Esophagus squamous epithelium (tissue), 5 donors: ENCODE measurements around the gene DLG2. TPM values are rescaled to one million over a fixed set of nuclear protein-coding genes. Genes with fewer than 3 reads are reported as not detected.

ENCODE experiments used
- DNase-seq: peaks from one replicate; lab custom pipeline; 2025; lab: John Stamatoyannopoulos, UW
- H3K27ac ChIP-seq, 4 donors: fragments of 200-600 bp; sonication (generic); one replicate each; pipeline ENCODE4 v1.5.1; 2016 to 2019; ENCODE audit warnings: mild to moderate bottlenecking in 1 of 4
- H3K27me3 ChIP-seq, 4 donors: fragments of 200-600 bp; sonication (generic); 1 replicate in 3 of 4; 2 replicates in 1 of 4; pipeline versions ENCODE4 v1.5.1 to v1.6.0; 2017 to 2021; ENCODE audit warnings: antibody characterized with exemption in 1 of 4
- H3K36me3 ChIP-seq, 3 donors: fragments of 200-600 bp; sonication (generic); one replicate each; pipeline ENCODE4 v1.5.1; 2016 to 2019
- H3K4me1 ChIP-seq, 3 donors: fragments of 200-600 bp; sonication (generic); one replicate each; pipeline ENCODE4 v1.5.1; 2017 to 2019
- H3K4me3 ChIP-seq, 4 donors: fragments of 200-600 bp; sonication (generic); 1 replicate in 3 of 4; 2 replicates in 1 of 4; pipeline ENCODE4 v1.5.1; 2016 to 2019; ENCODE audit warnings: mild to moderate bottlenecking in 2 of 4, moderate library complexity in 1 of 4
- H3K9me3 ChIP-seq, 3 donors: fragments of 200-600 bp; sonication (generic); one replicate each; pipeline ENCODE4 v1.5.1; 2016 to 2019
- POLR2A ChIP-seq, 4 donors: fragments of 450-650 bp; IDR thresholded peaks; one replicate each; pipeline ENCODE4 v1.6.1; 2017; ENCODE audit warnings: antibody characterized with exemption in 4 of 4, mild to moderate bottlenecking in 4 of 4, moderate library complexity in 3 of 4
- WGBS, 2 donors: methylation state at CpG; one replicate each; pipeline ENCODE4 v1.1.5; 2018; 5-methylcytosine and 5-hydroxymethylcytosine counted together
- intact Hi-C: fragments of 100-400 bp; cut with DNase I; formaldehyde crosslinking; loops from one replicate; pipeline ENCODE4 v1.15.0; 2022
- total RNA-seq, 4 donors: library from RNA; depleted of rRNA; stranded (reverse); fragments of >200 nt; gene quantifications; one replicate each; pipeline ENCODE4 v1.1.0, GENCODE V29; 2016
- TF ChIP-seq, protein P1 (sequence below), 6 experiments: fragments of 450-650 bp in 4 of 6; fragments of 200-600 bp in 2 of 6; sonication (generic) in 2 of 6; IDR thresholded peaks; one replicate each; pipeline ENCODE4 v1.5.1; 2016 to 2019; ENCODE audit warnings: antibody characterized with exemption in 6 of 6, mild to moderate bottlenecking in 4 of 6, moderate library complexity in 4 of 6
- donor health status: DM: yes; HTN: yes; CAD: no.

Gene DLG2
- total RNA-seq, 4 donors from 2014 or later: 2.9 to 27.7 (median 12.6) TPM

DNA sequence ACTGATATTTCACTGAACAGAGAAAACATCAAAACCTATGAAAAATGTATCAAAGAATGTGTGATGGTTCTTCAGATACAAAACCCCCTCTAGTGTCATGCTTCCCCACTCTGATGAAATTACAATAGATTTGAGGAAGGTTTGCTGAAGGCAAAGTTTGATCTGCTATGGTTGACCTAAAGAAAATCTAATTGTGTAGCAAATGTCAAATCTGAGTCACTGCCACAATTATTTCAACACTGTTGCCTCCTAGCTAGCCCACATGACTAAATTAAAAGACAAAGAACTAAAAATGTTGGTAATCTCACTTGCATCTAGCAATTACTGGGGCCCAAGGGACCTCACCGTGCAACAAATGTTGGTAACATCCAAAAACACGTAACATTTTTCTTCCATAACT is 728.0 kb downstream of the DLG2 start:
- Histone ChIP-seq H3K4me1 (no peaks in the 10 kb centered on the region), H3K27ac (no peak overlapping the region), H3K36me3 (no peaks in the 10 kb centered on the region), H3K27me3 (no peaks in the 10 kb centered on the region), H3K4me3 (no peak overlapping the region), H3K9me3 (no peaks in the 10 kb centered on the region)
- intact Hi-C loops: no loop called here
- TF ChIP-seq, protein P1, sequence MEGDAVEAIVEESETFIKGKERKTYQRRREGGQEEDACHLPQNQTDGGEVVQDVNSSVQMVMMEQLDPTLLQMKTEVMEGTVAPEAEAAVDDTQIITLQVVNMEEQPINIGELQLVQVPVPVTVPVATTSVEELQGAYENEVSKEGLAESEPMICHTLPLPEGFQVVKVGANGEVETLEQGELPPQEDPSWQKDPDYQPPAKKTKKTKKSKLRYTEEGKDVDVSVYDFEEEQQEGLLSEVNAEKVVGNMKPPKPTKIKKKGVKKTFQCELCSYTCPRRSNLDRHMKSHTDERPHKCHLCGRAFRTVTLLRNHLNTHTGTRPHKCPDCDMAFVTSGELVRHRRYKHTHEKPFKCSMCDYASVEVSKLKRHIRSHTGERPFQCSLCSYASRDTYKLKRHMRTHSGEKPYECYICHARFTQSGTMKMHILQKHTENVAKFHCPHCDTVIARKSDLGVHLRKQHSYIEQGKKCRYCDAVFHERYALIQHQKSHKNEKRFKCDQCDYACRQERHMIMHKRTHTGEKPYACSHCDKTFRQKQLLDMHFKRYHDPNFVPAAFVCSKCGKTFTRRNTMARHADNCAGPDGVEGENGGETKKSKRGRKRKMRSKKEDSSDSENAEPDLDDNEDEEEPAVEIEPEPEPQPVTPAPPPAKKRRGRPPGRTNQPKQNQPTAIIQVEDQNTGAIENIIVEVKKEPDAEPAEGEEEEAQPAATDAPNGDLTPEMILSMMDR (IDR thresholded peaks at IDR 0.05): no peak
- TF ChIP-seq POLR2A (IDR thresholded peaks at IDR 0.05): no peak
- DNase-seq: no peak
- WGBS, 2 donors: 70 to 85% methylated on average over 2 of the region's 2 CpGs

DNA sequence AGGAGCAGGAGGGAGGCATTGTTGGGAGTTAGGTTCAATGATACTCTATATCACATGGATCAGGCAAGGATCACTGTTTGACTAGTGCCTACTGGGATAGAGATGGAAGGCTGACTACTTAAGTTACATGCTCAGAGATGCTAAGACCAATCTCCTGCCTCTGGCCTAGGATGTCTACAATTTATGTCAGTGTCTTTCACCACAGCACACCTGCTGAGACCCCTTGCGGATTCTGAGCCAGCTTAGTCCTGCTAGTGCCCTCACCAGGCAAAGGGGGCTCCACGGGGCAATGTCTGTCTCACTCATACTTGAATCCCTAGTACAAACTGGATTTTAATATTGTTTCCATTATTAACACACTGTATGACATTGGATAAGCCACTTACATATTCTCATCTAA is 732.5 kb downstream of the DLG2 start:
- WGBS, 2 donors: 49 to 63% methylated on average over 2 of the region's 2 CpGs
- H3K27me3 ChIP-seq: no peaks in the 10 kb centered on the region
- TF ChIP-seq POLR2A (IDR thresholded peaks at IDR 0.05): no peak
- TF ChIP-seq, protein P1 (IDR thresholded peaks at IDR 0.05): no peak

DNA sequence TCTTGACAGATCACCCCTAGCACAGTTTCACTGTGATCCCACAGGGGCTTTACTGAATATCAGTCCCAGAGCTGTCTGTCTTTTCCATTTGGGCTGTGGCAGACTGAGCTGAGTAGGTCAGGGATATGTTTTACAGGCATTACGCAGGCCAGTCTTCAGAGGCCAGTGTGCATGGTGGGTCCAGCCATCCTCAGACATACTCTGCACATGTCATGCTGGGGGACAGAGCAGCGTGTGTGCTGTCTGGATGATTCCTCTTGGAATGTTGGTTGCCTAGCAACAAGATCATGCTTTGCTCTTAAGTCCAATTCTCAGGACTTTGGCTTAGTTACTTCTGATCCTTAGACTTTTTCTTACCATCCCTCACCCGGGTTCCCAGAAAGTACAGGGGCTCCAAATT is 736.5 kb downstream of the DLG2 start:
- Histone ChIP-seq H3K4me1 (no peaks in the 10 kb centered on the region), H3K27ac (no peak overlapping the region), H3K36me3 (no peaks in the 10 kb centered on the region), H3K27me3 (no peaks in the 10 kb centered on the region), H3K4me3 (no peak overlapping the region), H3K9me3 (no peaks in the 10 kb centered on the region)
- intact Hi-C loops: no loop called here
- WGBS, 2 donors: 41 to 46% methylated on average over 3 of the region's 3 CpGs
- DNase-seq: no peak
- no peak for TF ChIP-seq POLR2A (IDR thresholded peaks at IDR 0.05)
- TF ChIP-seq, protein P1 (IDR thresholded peaks at IDR 0.05): no peak

More for the DNA sequence above, 732.5 kb downstream of the DLG2 start:
- no peak overlapping the region for H3K4me3 ChIP-seq
- no peaks in the 10 kb centered on the region for H3K36me3 ChIP-seq
- H3K4me1 ChIP-seq: no peaks in the 10 kb centered on the region
- no peak overlapping the region for H3K27ac ChIP-seq
- no peak for DNase-seq
- intact Hi-C loops: no loop called here
- no peaks in the 10 kb centered on the region for H3K9me3 ChIP-seq

DNA sequence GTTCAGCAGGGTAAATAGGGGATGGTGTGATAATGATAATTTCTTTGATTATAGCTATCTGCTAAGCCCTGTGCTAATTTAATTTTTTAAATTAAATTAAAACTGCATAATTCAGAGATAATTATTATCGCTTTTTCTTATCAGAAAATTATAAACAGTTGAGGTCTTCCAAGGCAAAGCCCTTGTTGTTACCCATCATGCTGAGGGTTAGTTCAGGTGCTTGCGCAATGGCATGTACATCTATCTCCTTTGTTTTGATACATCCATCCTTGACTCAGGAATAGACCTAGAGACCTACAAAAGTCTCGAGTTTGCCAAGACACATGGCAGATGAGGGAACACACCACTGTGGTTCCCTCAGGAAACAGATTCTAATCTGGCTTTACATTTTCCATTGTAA is 737.6 kb downstream of the DLG2 start:
- Histone ChIP-seq H3K4me1 (no peaks in the 10 kb centered on the region), H3K27ac (no peak overlapping the region), H3K36me3 (no peaks in the 10 kb centered on the region), H3K9me3 (no peaks in the 10 kb centered on the region), H3K4me3 (no peak overlapping the region), H3K27me3 (no peaks in the 10 kb centered on the region)
- intact Hi-C loops: no loop called here
- DNase-seq: no peak
- 62 to 76% methylated on average over 3 of the region's 3 CpGs for WGBS, 2 donors
- TF ChIP-seq POLR2A (IDR thresholded peaks at IDR 0.05): no peak
- TF ChIP-seq, protein P1 (IDR thresholded peaks at IDR 0.05): no peak

DNA sequence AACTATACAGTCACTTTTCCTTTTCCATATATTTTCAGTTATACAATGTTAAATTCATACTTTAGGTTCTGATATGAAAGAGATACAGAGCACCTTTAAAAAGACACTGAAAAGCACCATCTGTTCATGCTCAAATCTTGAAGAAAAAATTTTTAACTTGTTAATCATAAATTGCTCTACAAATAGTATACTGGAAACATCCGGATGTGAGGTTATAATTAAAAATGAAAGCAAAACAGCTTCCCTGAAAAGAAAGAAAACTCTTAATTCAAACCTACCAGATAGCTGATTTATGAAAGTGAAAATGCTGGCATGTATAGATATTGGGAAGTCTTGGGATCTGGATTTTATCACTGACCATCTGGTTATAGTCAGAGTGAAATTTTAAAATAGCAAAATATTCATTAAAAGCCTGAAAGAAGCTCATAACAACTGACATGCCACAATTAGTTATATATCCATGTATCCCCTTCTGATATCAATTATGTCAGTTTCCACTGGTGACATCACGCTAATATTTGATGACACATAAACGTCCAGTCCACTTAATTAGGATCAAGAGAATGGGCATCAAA is 740.0 kb downstream of the DLG2 start:
- Histone ChIP-seq H3K36me3 (no peaks in the 10 kb centered on the region), H3K27me3 (no peaks in the 10 kb centered on the region), H3K4me1 (no peaks in the 10 kb centered on the region), H3K9me3 (no peaks in the 10 kb centered on the region), H3K27ac (no peak overlapping the region), H3K4me3 (no peak overlapping the region)
- intact Hi-C loops: no loop called here
- DNase-seq: no peak
- 43 to 51% methylated on average over 3 of the region's 3 CpGs for WGBS, 2 donors
- no peak for TF ChIP-seq POLR2A (IDR thresholded peaks at IDR 0.05)
- TF ChIP-seq, protein P1 (IDR thresholded peaks at IDR 0.05): no peak
